Right lung (tissue), 5 donors: ENCODE data around the gene SLC15A4. TPM values are rescaled to one million over a fixed set of nuclear protein-coding genes. Genes with fewer than 3 reads are reported as not detected.

Experiments used
- DNase-seq, 2 donors: peaks; one replicate each; pipeline ENCODE4 v3.0.0-alpha.2; 2013
- polyA plus RNA-seq, 5 donors: library from polyadenylated mRNA; unstranded; fragments of 120-200 nt; gene quantifications; one replicate each; pipeline versions ENCODE4 v1.2.1 to v1.2.3, GENCODE V29; 2013; ENCODE audit warnings: inconsistent platforms in 1 of 5, low replicate concordance in 1 of 5; ENCODE audit not compliant: insufficient read length in 5 of 5, insufficient read depth in 1 of 5

SLC15A4 gene
- polyA plus RNA-seq, 5 donors: 26.4 to 32.6 (median 29.7) TPM

- DNase-seq: no peak
Measured at GRCh38 chr12:128763395-128763794, 60.4 kb downstream of the SLC15A4 start.

- no peak for DNase-seq
Measured at GRCh38 chr12:128761379-128761790, 62.4 kb downstream of the SLC15A4 start.

DNA sequence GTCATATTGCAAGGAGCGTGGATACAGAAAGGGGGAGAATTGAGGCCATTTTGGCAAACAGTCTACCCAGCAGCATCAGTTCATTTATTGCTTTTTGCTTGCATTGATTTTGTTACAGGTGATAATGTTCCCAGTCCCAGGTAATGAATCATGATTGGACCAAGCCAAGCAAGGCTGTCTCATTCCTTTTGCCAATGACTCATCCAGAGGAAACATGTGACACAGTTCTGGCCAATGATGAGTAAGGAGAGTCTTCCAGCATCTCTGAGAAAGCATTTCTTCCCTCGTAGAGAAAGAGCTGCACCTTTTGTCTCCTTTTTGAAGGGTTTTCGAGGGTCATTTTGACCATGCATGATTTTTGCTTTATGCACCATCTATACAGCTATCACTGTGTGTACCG lies 68.2 kb downstream of the SLC15A4 start:
- DNase-seq: no peak

- no peak for DNase-seq
Measured at GRCh38 chr12:128754275-128754674, 69.5 kb downstream of the SLC15A4 start.

GRCh38 chr12:128753438-128753837 lies 70.3 kb downstream of the SLC15A4 start:
- DNase-seq: no peak

GRCh38 chr12:128752386-128752785 lies 71.4 kb downstream of the SLC15A4 start:
- DNase-seq: no peak

GRCh38 chr12:128747441-128747840 lies 76.3 kb downstream of the SLC15A4 start:
- DNase-seq: no peak

- no peak for DNase-seq
Measured at GRCh38 chr12:128745772-128746689, 77.7 kb downstream of the SLC15A4 start.

- DNase-seq: no peak
Measured at GRCh38 chr12:128743916-128744315, 79.8 kb downstream of the SLC15A4 start.

Other genes with a start within 250 kb of the SLC15A4 start
- gene GLT1D1, start 29.5 kb upstream of the SLC15A4 start, polyA plus RNA-seq: 1 to 10 TPM; 2.3 to 3.2 (median 2.3) TPM